DOHH2 (cell line): ENCODE measurements around the gene BEST3.

ENCODE experiments used
- CTCF ChIP-seq: fragments of 200-600 bp; sonication (generic); IDR thresholded peaks from one replicate; pipeline ENCODE4 v1.5.1; 2014; ENCODE audit warnings: antibody characterized with exemption, mild to moderate bottlenecking, low read depth, low read length; ENCODE audit not compliant: poor library complexity, severe bottlenecking
- EZH2phosphoT487 ChIP-seq: fragments of 200-600 bp; sonication (generic); IDR thresholded peaks from 2 replicates; pipeline ENCODE4 v1.6.1; 2017; ENCODE audit warnings: borderline replicate concordance, mild to moderate bottlenecking, antibody characterized with exemption, low read length, moderate library complexity, mixed read lengths

GRCh38 chr12:69655616-69656340 lies 43.3 kb downstream of the BEST3 start:
- TF ChIP-seq CTCF (no peak), EZH2phosphoT487 (no peak)
